HL-60 (cell line): ENCODE data around the gene SLC12A1.

Experiments
- DNase-seq, 2 experiments: peaks; one replicate each; pipeline ENCODE4 v3.0.0-alpha.2; 2010 to 2020; ENCODE audit warnings: low read depth in 1 of 2, low spot score in 1 of 2
- H3K27ac ChIP-seq: fragments of 250-450 bp; sonication (Bioruptor Pico); replicated peaks from 2 replicates; pipeline ENCODE4 v1.5.1; 2020; ENCODE audit warnings: mild to moderate bottlenecking, moderate library complexity
- H3K27me3 ChIP-seq: fragments of 250-450 bp; sonication (Bioruptor Pico); 2 replicates; pipeline ENCODE4 v1.5.1; 2021; ENCODE audit warnings: mild to moderate bottlenecking, moderate library complexity; ENCODE audit not compliant: insufficient read depth, poor library complexity, severe bottlenecking
- H3K4me3 ChIP-seq: replicated peaks from 2 replicates; pipeline ENCODE4 v1.5.1; 2011; ENCODE audit warnings: mild to moderate bottlenecking, control low read depth, low read length; ENCODE audit not compliant: insufficient read depth
- CTCF ChIP-seq: IDR thresholded peaks from one replicate; pipeline ENCODE4 v1.5.1; 2011; ENCODE audit warnings: low read length, control low read depth, inconsistent platforms; ENCODE audit not compliant: insufficient read depth
- GABPA ChIP-seq: IDR thresholded peaks from 2 replicates; pipeline ENCODE4 v1.6.1; 2012; ENCODE audit warnings: low read depth
- POLR2AphosphoS5 ChIP-seq: IDR thresholded peaks from 2 replicates; pipeline ENCODE4 v1.6.1; 2012; ENCODE audit warnings: low read depth
- REST ChIP-seq: IDR thresholded peaks from 2 replicates; pipeline ENCODE4 v1.6.1; 2012; ENCODE audit warnings: low read depth; ENCODE audit not compliant: insufficient replicate concordance
- SPI1 ChIP-seq: IDR thresholded peaks from 2 replicates; pipeline ENCODE4 v1.6.1; 2012; ENCODE audit warnings: low read depth, mild to moderate bottlenecking, borderline replicate concordance

Gene SLC12A1

DNA sequence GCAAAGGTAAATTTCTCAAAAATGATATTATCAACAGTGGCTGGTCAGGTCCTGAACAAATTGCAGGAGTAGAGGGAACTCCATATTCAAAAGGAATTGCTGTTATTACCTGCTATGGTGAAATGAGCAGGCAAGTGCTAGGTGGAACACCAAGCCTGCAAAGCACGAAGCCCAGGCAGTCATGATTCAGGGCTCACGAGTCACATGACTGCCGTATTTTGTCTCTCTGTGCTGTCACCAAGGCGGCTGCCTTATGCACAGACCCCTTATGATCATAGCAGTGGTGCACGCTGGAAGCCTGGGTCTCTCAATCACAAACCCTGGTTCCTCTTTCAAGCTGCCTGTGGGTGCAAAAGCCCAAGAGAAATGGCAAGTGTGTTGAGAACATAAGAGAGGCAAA, 24.4 kb downstream of the SLC12A1 start:
- no peak overlapping the region for H3K27ac ChIP-seq

GRCh38 chr15:48233246-48233645, 27.1 kb downstream of the SLC12A1 start:
- no peak overlapping the region for H3K27ac ChIP-seq
- TF ChIP-seq POLR2AphosphoS5 (no peak), CTCF (no peak), GABPA (no peak)
- DNase-seq: no peak
- H3K4me3 ChIP-seq: no peak overlapping the region
- H3K27me3 ChIP-seq: peaks cover 3% of the 10 kb centered on the region

More for the DNA sequence above, 24.4 kb downstream of the SLC12A1 start:
- Histone ChIP-seq H3K27me3 (peaks cover 3% of the 10 kb centered on the region), H3K4me3 (no peak overlapping the region)
- TF ChIP-seq CTCF: no peak
- TF ChIP-seq SPI1: no peak
- TF ChIP-seq GABPA: no peak
- TF ChIP-seq POLR2AphosphoS5: no peak
- TF ChIP-seq REST: no peak
- no peak for DNase-seq

- Histone ChIP-seq H3K27ac (no peak overlapping the region), H3K27me3 (peaks cover 3% of the 10 kb centered on the region), H3K4me3 (no peak overlapping the region)
- TF ChIP-seq GABPA: no peak
- TF ChIP-seq SPI1: no peak
- no peak for TF ChIP-seq POLR2AphosphoS5
- no peak for TF ChIP-seq REST
- no peak for TF ChIP-seq CTCF
- no peak for DNase-seq
Observed at GRCh38 chr15:48239334-48239733, 33.2 kb downstream of the SLC12A1 start.

- Histone ChIP-seq H3K27ac (no peak overlapping the region), H3K4me3 (no peak overlapping the region)
- TF ChIP-seq POLR2AphosphoS5 (no peak), GABPA (no peak), CTCF (no peak), SPI1 (no peak), REST (no peak)
Observed at GRCh38 chr15:48242015-48242414, 35.9 kb downstream of the SLC12A1 start.

More at GRCh38 chr15:48242015-48242414, 35.9 kb downstream of the SLC12A1 start:
- no peaks in the 10 kb centered on the region for H3K27me3 ChIP-seq
- DNase-seq: no peak
